ENCODE results near the gene TNFRSF4.

TNFRSF4 gene

DNA sequence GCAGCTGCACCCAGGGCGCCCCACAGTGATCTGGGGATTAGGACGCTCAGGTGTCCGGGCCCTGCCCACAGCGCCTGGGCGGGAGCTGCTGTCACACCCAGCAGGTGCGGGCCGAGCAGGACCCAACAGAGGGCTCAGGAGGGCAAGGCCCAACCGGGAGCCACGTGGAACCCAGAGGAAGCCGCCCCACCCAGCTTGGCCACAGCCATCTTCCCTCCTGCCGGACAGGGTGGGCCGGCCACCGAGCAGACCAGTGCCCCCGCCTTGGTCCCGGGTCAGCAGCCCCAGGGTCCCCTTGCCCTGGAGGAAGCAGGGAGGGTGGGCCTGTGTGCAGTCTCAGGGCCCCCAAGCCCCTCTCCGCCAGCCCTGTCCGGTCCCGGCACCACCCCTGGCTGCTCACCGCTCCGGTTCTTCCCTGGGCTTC is 46.5 kb downstream of the TNFRSF4 start:
- no peak overlapping the region for H4K8ac ChIP-seq (ENCODE audit: low read depth, low read length)
- no peak overlapping the region for H3K4ac ChIP-seq (ENCODE audit: low read depth, low read length)
- no peak overlapping the region for H3K56ac ChIP-seq (ENCODE audit: low read length)
- H3K23ac ChIP-seq (ENCODE audit: low read length), result no peak overlapping the region
- H3K4me3 ChIP-seq (ENCODE audit: low read length), result no peak overlapping the region
- peaks cover 4% of the 10 kb centered on the region for H3K4me1 ChIP-seq (ENCODE audit: control insufficient read depth, low read depth, low read length)
- no peak for DNase-seq
- no peaks in the 10 kb centered on the region for H3K36me3 ChIP-seq (ENCODE audit: control insufficient read depth, insufficient read depth, low read length)
- H2AK5ac ChIP-seq (ENCODE audit: low read length), result no peak overlapping the region
- H2BK120ac ChIP-seq (ENCODE audit: low read depth, low read length), result no peak overlapping the region
- no peak overlapping the region for H3K9ac ChIP-seq (ENCODE audit: low read length)
- H3K18ac ChIP-seq (ENCODE audit: low read length), result no peak overlapping the region
- no peak overlapping the region for H2BK5ac ChIP-seq (ENCODE audit: low read length)
- H3K4me2 ChIP-seq (ENCODE audit: low read length), result no peak overlapping the region
- H3K27me3 ChIP-seq (ENCODE audit: insufficient read depth, low read length, poor library complexity), result no peaks in the 10 kb centered on the region
- H3K79me2 ChIP-seq (ENCODE audit: control insufficient read depth, insufficient read depth, low read length), result no peaks in the 10 kb centered on the region
- no peak overlapping the region for H2BK15ac ChIP-seq (replicated peaks; ENCODE audit: low read depth)
- H3K79me1 ChIP-seq (ENCODE audit: low read length), result no peaks in the 10 kb centered on the region
- H3K27ac ChIP-seq (ENCODE audit: low read depth, low read length), result no peak overlapping the region
- WGBS (ENCODE audit: extremely low coverage, insufficient coverage, low lambda C conversion rate), result no CpG with 5 or more reads among the region's 20 CpGs
- H4K5ac ChIP-seq (ENCODE audit: low read length), result no peak overlapping the region

DNA sequence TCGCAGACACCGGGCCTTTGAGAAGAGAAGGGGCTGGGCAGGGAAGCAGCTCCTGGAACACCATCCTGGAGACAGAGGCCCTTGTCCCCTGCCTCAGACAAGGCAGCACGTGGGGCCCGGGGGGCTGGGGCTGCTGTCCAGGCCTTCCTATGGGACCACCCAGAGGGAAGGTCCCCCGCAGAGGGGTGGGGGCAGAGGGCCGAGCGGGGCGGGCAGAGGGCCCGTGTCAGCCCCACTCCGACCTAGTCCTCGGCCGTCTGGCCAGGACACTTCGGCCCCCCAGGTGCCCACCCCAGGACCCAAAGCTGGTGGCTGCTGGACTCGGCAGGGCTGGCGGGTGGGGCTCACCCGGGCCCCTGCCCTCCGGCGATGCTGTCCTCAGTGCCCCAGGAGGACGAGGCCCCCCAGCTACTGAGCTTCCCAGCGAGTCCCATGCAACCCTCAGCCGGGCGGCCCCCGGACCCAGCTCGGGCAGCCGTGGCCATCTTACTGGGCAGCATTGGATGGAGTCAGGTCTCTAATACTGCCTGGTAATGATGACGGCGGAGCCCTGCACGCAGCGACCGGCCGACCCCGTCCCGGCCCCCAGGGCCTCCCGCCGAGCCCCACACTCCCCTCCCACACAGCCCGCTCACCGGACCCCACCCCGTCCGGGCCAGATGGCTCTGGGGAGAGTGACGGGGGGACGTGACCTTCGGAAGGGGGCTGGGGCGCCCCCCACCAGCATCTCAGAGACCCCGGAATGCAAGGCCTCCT is 47.1 kb downstream of the TNFRSF4 start:
- H3K79me1 ChIP-seq (ENCODE audit: low read length), result no peaks in the 10 kb centered on the region
- H3K27me3 ChIP-seq (ENCODE audit: insufficient read depth, low read length, poor library complexity), result no peaks in the 10 kb centered on the region
- peaks cover 4% of the 10 kb centered on the region for H3K4me1 ChIP-seq (ENCODE audit: control insufficient read depth, low read depth, low read length)
- no peak overlapping the region for H3K27ac ChIP-seq (ENCODE audit: low read depth, low read length)
- no CpG with 5 or more reads among the region's 44 CpGs for WGBS (ENCODE audit: extremely low coverage, insufficient coverage, low lambda C conversion rate)
- no peak overlapping the region for H3K4me2 ChIP-seq (ENCODE audit: low read length)
- H3K79me2 ChIP-seq (ENCODE audit: control insufficient read depth, insufficient read depth, low read length), result no peaks in the 10 kb centered on the region
- no peak overlapping the region for H2BK5ac ChIP-seq (ENCODE audit: low read length)
- no peak overlapping the region for H3K9ac ChIP-seq (ENCODE audit: low read length)
- H3K4ac ChIP-seq (ENCODE audit: low read depth, low read length), result no peak overlapping the region
- H2AK5ac ChIP-seq (ENCODE audit: low read length), result no peak overlapping the region
- no peak overlapping the region for H4K8ac ChIP-seq (ENCODE audit: low read depth, low read length)
- no peak overlapping the region for H2BK15ac ChIP-seq (replicated peaks; ENCODE audit: low read depth)
- no peak overlapping the region for H2BK120ac ChIP-seq (ENCODE audit: low read depth, low read length)
- H3K4me3 ChIP-seq (ENCODE audit: low read length), result no peak overlapping the region
- H3K18ac ChIP-seq (ENCODE audit: low read length), result no peak overlapping the region
- no peak overlapping the region for H3K56ac ChIP-seq (ENCODE audit: low read length)
- DNase-seq, result no peak
- no peak overlapping the region for H3K23ac ChIP-seq (ENCODE audit: low read length)
- H3K36me3 ChIP-seq (ENCODE audit: control insufficient read depth, insufficient read depth, low read length), result no peaks in the 10 kb centered on the region
- H4K5ac ChIP-seq (ENCODE audit: low read length), result no peak overlapping the region

DNA sequence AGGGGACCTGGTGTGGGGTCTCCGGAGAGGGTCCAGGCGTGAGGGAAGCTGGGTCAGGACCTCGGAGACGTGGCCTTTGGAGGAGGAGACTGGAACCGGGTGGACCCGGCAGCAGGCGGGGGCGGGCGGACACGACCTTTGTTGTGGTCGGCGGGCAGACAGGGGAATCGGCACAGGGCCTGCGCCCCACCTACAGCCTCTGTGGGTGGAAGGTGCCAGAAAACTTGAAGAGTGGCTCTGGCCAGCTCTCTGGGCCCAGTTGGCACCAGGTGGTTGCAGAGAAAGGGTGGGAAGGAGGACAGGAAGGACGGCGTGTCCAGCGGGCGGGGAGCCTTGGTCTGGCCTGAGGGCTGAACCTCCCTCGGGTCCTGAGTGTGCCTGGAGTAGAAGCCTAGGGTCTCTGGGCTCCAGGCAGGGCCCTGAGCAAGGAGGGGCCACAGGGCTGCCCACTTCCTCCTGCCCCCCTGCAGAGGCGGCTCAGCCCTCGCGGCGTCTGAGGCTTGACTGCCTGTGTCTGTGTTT is 48.0 kb downstream of the TNFRSF4 start:
- Histone ChIP-seq H3K56ac (ENCODE audit: low read length) (no peak overlapping the region), H3K4me2 (ENCODE audit: low read length) (no peak overlapping the region), H3K4ac (ENCODE audit: low read depth, low read length) (no peak overlapping the region), H3K79me2 (ENCODE audit: control insufficient read depth, insufficient read depth, low read length) (no peaks in the 10 kb centered on the region), H2BK120ac (ENCODE audit: low read depth, low read length) (no peak overlapping the region), H3K36me3 (ENCODE audit: control insufficient read depth, insufficient read depth, low read length) (no peaks in the 10 kb centered on the region), H3K27me3 (ENCODE audit: insufficient read depth, low read length, poor library complexity) (no peaks in the 10 kb centered on the region), H4K8ac (ENCODE audit: low read depth, low read length) (no peak overlapping the region), H2AK5ac (ENCODE audit: low read length) (no peak overlapping the region), H2BK5ac (ENCODE audit: low read length) (no peak overlapping the region), H3K27ac (ENCODE audit: low read depth, low read length) (no peak overlapping the region), H3K79me1 (ENCODE audit: low read length) (no peaks in the 10 kb centered on the region), H4K5ac (ENCODE audit: low read length) (no peak overlapping the region), H3K18ac (ENCODE audit: low read length) (no peak overlapping the region), H3K23ac (ENCODE audit: low read length) (no peak overlapping the region), H3K4me3 (ENCODE audit: low read length) (no peak overlapping the region), H3K9ac (ENCODE audit: low read length) (no peak overlapping the region), H3K4me1 (ENCODE audit: control insufficient read depth, low read depth, low read length) (peaks cover 4% of the 10 kb centered on the region), H2BK15ac (replicated peaks; ENCODE audit: low read depth) (no peak overlapping the region)
- no peak for DNase-seq
- no CpG with 5 or more reads among the region's 23 CpGs for WGBS (ENCODE audit: extremely low coverage, insufficient coverage, low lambda C conversion rate)

DNA sequence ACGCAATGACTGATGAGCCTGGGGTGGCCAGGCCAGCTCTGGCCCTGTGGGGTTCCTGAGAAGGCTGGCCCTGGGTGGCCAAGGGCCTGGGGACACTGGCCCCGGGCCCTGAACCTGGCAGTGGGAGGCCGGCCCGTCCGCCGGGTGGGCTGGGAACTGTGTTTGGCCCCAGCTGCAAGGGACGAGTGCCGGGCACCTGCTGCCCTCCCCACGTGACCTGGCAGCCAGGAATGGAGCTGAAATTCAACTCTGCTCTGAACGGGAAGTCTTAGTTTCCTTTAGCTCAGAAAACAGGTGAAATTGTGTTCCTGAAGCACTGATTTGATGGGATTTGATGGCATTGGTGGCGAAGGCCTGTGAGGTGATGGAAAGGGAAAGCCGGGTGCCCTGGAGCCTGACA is 48.5 kb downstream of the TNFRSF4 start:
- H4K5ac ChIP-seq (ENCODE audit: low read length), result no peak overlapping the region
- no peak overlapping the region for H3K56ac ChIP-seq (ENCODE audit: low read length)
- H2BK5ac ChIP-seq (ENCODE audit: low read length), result no peak overlapping the region
- no peak overlapping the region for H3K4me3 ChIP-seq (ENCODE audit: low read length)
- H4K8ac ChIP-seq (ENCODE audit: low read depth, low read length), result no peak overlapping the region
- WGBS (ENCODE audit: extremely low coverage, insufficient coverage, low lambda C conversion rate), result no CpG with 5 or more reads among the region's 12 CpGs
- no peaks in the 10 kb centered on the region for H3K79me2 ChIP-seq (ENCODE audit: control insufficient read depth, insufficient read depth, low read length)
- no peaks in the 10 kb centered on the region for H3K79me1 ChIP-seq (ENCODE audit: low read length)
- DNase-seq, result no peak
- H3K4ac ChIP-seq (ENCODE audit: low read depth, low read length), result no peak overlapping the region
- H2BK15ac ChIP-seq (replicated peaks; ENCODE audit: low read depth), result no peak overlapping the region
- peaks cover 4% of the 10 kb centered on the region for H3K4me1 ChIP-seq (ENCODE audit: control insufficient read depth, low read depth, low read length)
- H3K4me2 ChIP-seq (ENCODE audit: low read length), result no peak overlapping the region
- no peaks in the 10 kb centered on the region for H3K27me3 ChIP-seq (ENCODE audit: insufficient read depth, low read length, poor library complexity)
- H2BK120ac ChIP-seq (ENCODE audit: low read depth, low read length), result no peak overlapping the region
- no peak overlapping the region for H3K9ac ChIP-seq (ENCODE audit: low read length)
- H3K36me3 ChIP-seq (ENCODE audit: control insufficient read depth, insufficient read depth, low read length), result no peaks in the 10 kb centered on the region
- H3K23ac ChIP-seq (ENCODE audit: low read length), result no peak overlapping the region
- H3K18ac ChIP-seq (ENCODE audit: low read length), result no peak overlapping the region
- H3K27ac ChIP-seq (ENCODE audit: low read depth, low read length), result no peak overlapping the region
- no peak overlapping the region for H2AK5ac ChIP-seq (ENCODE audit: low read length)

DNA sequence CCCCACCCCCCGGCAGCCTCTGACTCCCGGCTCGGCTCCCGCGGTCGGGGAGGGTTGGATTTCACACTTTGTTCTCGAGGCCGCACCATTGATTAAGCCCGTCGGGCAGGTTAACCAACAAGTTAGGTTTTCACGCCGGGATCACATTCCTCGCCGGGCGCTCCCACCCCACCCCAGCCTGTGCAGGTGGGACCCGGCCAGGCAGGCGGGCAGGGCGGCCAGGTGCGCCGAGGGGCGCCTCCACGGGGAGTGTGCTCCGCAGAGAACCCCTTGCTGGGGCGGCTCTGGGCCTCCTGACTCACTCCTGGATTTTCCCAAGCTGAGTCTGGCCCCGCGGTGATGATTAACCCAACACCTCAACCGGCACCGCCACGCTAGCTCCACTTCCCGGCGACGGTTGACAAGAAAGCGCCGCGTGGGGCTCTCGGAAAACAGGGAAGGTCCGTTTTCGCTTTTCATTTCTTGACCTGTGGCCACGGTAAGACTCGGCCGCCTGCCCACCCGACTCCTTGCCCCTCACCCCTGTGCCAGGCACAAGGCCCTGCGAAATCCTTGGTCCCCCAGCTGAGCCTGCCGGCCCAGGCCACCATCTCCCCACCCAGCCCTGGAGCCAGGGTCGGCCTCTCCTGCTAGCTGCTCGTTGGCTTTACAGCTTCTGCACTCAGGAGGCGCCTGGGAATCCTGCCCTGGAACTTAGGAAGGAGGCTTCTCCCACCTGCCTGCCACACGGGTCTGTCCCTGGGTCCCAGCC is 49.1 kb downstream of the TNFRSF4 start:
- H3K79me2 ChIP-seq (ENCODE audit: control insufficient read depth, insufficient read depth, low read length), result no peaks in the 10 kb centered on the region
- H3K27ac ChIP-seq (ENCODE audit: low read depth, low read length), result no peak overlapping the region
- H2BK120ac ChIP-seq (ENCODE audit: low read depth, low read length), result no peak overlapping the region
- H3K18ac ChIP-seq (ENCODE audit: low read length), result peak overlapping the region; percentile 24
- no peak overlapping the region for H3K4me2 ChIP-seq (ENCODE audit: low read length)
- H2BK5ac ChIP-seq (ENCODE audit: low read length), result no peak overlapping the region
- peak; percentile 53 for DNase-seq
- H2AK5ac ChIP-seq (ENCODE audit: low read length), result no peak overlapping the region
- H3K23ac ChIP-seq (ENCODE audit: low read length), result no peak overlapping the region
- peak overlapping the region; percentile 53 for H3K9ac ChIP-seq (ENCODE audit: low read length)
- peak overlapping the region; percentile 86 for H3K56ac ChIP-seq (ENCODE audit: low read length)
- H3K79me1 ChIP-seq (ENCODE audit: low read length), result no peaks in the 10 kb centered on the region
- no peak overlapping the region for H4K8ac ChIP-seq (ENCODE audit: low read depth, low read length)
- no peak overlapping the region for H3K4me3 ChIP-seq (ENCODE audit: low read length)
- WGBS (ENCODE audit: extremely low coverage, insufficient coverage, low lambda C conversion rate), result no CpG with 5 or more reads among the region's 48 CpGs
- no peak overlapping the region for H2BK15ac ChIP-seq (replicated peaks; ENCODE audit: low read depth)
- H3K4me1 ChIP-seq (ENCODE audit: control insufficient read depth, low read depth, low read length), result peaks cover 4% of the 10 kb centered on the region
- H3K27me3 ChIP-seq (ENCODE audit: insufficient read depth, low read length, poor library complexity), result no peaks in the 10 kb centered on the region
- H3K36me3 ChIP-seq (ENCODE audit: control insufficient read depth, insufficient read depth, low read length), result no peaks in the 10 kb centered on the region
- no peak overlapping the region for H4K5ac ChIP-seq (ENCODE audit: low read length)
- H3K4ac ChIP-seq (ENCODE audit: low read depth, low read length), result no peak overlapping the region
